GM19324 (cell line): ENCODE results near the gene BANF2.
"Not testable (repeated sequence)": the region's sequence is repeated elsewhere in the genome, so short reads cannot be mapped to it uniquely, and the experiment has no call there.

ENCODE experiments used
- ATAC-seq: cut with Tn5 transposase; IDR thresholded peaks from one replicate; pipeline ENCODE4 v1.9.1; 2021; ENCODE audit warnings: mild to moderate bottlenecking, moderate library complexity; ENCODE audit not compliant: unreplicated experiment, low FRiP score

BANF2 gene

GRCh38 chr20:17699931-17700351, at the start of gene BANF2:
Gene BANF2, plus strand, starts transcription at chr20:17699966. Its CDS starts 25,060 bp downstream, at chr20:17725026.
- no peak for ATAC-seq

- ATAC-seq = no peak
These were observed 49.3 kb upstream of the BANF2 start for GRCh38 chr20:17650301-17651128.

- ATAC-seq = no peak
These were observed 48.5 kb upstream of the BANF2 start for GRCh38 chr20:17651129-17651759.

GRCh38 chr20:17651760-17652388, 47.9 kb upstream of the BANF2 start:
- ATAC-seq = no peak

- ATAC-seq = no peak
These were observed 47.4 kb upstream of the BANF2 start for GRCh38 chr20:17652411-17652810.

- ATAC-seq = no peak
These were observed 45.7 kb upstream of the BANF2 start for GRCh38 chr20:17653835-17654648.

- no peak for ATAC-seq
These were observed 45.0 kb upstream of the BANF2 start for GRCh38 chr20:17654649-17655285.

GRCh38 chr20:17655286-17655651, 44.5 kb upstream of the BANF2 start:
- ATAC-seq = no peak

- ATAC-seq = no peak
These were observed 43.8 kb upstream of the BANF2 start for GRCh38 chr20:17655865-17656479.

- ATAC-seq = no peak
These were observed 42.5 kb upstream of the BANF2 start for GRCh38 chr20:17657079-17657825.

- ATAC-seq = no peak
These were observed 41.7 kb upstream of the BANF2 start for GRCh38 chr20:17657898-17658647.

- no peak for ATAC-seq
These were observed 41.1 kb upstream of the BANF2 start for GRCh38 chr20:17658648-17658993.

- ATAC-seq = not testable (repeated sequence)
These were observed 40.4 kb upstream of the BANF2 start for GRCh38 chr20:17659344-17659743.

- no peak for ATAC-seq
These were observed 40.0 kb upstream of the BANF2 start for GRCh38 chr20:17659801-17660200.

GRCh38 chr20:17660667-17661066, 39.1 kb upstream of the BANF2 start:
- no peak for ATAC-seq

GRCh38 chr20:17661121-17661744, 38.5 kb upstream of the BANF2 start:
- ATAC-seq = no peak

- ATAC-seq = no peak
These were observed 37.3 kb upstream of the BANF2 start for GRCh38 chr20:17662333-17663039.

- ATAC-seq = no peak
These were observed 36.7 kb upstream of the BANF2 start for GRCh38 chr20:17663040-17663399.
